ENCODE measurements around the gene MSI1.
"Not testable (repeated sequence)": the region's sequence is repeated elsewhere in the genome, so short reads cannot be mapped to it uniquely, and the experiment has no call there.

The MSI1 gene

DNA sequence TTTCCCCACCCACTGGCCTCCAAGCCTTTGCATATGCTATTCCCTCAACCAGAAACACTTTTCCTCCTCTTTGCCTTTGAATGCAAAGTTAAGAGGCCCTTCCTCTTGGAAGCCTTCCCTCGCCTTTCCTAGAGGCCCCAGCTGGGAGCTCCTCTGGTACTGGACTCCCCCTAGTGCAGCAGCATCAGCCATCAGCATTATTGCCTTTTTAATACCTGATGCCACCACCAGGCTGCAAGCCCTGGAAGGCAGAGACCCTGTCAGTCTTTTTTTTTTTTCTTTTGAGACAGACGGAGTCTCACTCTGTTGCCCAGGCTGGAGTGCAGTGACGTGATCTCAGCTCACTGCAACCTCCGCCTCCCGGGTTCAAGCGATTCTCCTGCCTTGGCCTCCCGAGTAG is 22.3 kb downstream of the MSI1 start:
- H3K4me3 ChIP-seq (ENCODE audit: low read length) = no peak overlapping the region
- DNase-seq (ENCODE audit: low read depth) = no peak
- TF ChIP-seq, protein P1, sequence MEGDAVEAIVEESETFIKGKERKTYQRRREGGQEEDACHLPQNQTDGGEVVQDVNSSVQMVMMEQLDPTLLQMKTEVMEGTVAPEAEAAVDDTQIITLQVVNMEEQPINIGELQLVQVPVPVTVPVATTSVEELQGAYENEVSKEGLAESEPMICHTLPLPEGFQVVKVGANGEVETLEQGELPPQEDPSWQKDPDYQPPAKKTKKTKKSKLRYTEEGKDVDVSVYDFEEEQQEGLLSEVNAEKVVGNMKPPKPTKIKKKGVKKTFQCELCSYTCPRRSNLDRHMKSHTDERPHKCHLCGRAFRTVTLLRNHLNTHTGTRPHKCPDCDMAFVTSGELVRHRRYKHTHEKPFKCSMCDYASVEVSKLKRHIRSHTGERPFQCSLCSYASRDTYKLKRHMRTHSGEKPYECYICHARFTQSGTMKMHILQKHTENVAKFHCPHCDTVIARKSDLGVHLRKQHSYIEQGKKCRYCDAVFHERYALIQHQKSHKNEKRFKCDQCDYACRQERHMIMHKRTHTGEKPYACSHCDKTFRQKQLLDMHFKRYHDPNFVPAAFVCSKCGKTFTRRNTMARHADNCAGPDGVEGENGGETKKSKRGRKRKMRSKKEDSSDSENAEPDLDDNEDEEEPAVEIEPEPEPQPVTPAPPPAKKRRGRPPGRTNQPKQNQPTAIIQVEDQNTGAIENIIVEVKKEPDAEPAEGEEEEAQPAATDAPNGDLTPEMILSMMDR (conservative IDR thresholded peaks at IDR 0.05; ENCODE audit: low read depth, low read length) = no peak

DNA sequence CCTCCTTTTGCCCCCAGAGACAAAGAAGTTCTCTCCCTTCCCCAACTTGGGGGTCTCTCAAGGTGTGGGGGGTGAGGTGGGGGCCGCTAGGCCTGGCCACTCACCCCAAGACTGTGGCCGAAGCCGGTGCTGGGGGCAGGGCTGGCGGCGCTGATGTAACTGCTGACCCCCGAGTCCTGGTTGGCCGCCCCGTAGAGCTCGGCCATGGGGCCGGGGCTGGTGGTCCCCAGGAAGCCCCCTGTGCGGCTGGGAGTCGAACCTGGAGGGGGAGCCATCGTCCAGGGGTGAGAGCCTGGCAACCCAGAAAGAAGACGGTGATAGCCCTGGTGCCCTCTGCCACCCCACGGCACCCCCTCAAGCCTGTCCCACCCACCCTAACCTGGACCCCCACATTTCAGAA is 22.9 kb downstream of the MSI1 start:
- TF ChIP-seq, protein P1 (conservative IDR thresholded peaks at IDR 0.05; ENCODE audit: low read depth, low read length) = no peak
- DNase-seq (ENCODE audit: low read depth) = no peak
- no peak overlapping the region for H3K4me3 ChIP-seq (ENCODE audit: low read length)

DNA sequence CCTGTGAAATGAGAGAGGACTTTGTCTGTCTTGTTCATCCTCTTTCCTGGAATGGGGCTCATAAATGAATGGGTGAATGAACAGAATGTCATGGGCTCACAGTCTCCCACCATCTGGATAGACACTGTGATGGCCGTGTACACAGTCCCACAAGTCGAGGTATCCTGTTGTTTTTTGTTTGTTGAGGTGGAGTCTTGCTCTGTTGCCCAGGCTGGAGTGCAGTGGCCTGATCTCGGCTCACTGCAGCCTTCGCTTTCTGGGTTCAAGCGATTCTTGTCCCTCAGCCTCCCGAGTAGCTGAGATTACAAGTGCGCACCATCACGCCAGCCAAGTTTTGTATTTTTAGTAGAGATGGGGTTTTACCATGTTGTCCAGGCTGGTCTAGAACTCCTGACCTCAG is 25.3 kb downstream of the MSI1 start:
- TF ChIP-seq, protein P1 (conservative IDR thresholded peaks at IDR 0.05; ENCODE audit: low read depth, low read length) = no peak
- H3K4me3 ChIP-seq (ENCODE audit: low read length) = no peak overlapping the region
- no peak for DNase-seq (ENCODE audit: low read depth)

DNA sequence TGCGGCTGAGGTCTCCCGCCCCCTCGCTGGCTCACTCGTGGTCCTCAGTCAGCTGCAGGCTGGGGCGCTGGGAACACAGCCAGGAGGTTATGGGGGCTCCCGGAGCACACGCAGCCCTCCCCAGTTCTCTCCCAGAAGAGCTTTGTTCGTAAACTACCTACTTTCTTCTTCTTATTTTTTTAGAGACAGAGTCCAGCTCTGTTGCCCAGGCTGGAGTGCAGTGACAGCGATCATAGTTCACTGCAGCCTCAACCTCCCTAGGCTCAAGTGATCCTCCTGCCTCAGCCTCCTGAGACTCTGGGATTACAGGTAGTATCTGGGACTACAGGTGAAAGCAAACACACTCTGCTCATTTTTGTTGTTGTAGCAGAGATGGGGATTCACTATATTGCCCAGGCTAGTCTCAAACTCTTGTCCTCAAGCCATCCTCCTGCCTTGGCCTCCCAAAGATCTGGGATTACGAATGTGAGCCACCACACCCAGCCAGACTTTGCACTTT is 25.9 kb downstream of the MSI1 start:
- no peak for DNase-seq (ENCODE audit: low read depth)
- no peak overlapping the region for H3K4me3 ChIP-seq (ENCODE audit: low read length)
- TF ChIP-seq, protein P1 (conservative IDR thresholded peaks at IDR 0.05; ENCODE audit: low read depth, low read length) = no peak

DNA sequence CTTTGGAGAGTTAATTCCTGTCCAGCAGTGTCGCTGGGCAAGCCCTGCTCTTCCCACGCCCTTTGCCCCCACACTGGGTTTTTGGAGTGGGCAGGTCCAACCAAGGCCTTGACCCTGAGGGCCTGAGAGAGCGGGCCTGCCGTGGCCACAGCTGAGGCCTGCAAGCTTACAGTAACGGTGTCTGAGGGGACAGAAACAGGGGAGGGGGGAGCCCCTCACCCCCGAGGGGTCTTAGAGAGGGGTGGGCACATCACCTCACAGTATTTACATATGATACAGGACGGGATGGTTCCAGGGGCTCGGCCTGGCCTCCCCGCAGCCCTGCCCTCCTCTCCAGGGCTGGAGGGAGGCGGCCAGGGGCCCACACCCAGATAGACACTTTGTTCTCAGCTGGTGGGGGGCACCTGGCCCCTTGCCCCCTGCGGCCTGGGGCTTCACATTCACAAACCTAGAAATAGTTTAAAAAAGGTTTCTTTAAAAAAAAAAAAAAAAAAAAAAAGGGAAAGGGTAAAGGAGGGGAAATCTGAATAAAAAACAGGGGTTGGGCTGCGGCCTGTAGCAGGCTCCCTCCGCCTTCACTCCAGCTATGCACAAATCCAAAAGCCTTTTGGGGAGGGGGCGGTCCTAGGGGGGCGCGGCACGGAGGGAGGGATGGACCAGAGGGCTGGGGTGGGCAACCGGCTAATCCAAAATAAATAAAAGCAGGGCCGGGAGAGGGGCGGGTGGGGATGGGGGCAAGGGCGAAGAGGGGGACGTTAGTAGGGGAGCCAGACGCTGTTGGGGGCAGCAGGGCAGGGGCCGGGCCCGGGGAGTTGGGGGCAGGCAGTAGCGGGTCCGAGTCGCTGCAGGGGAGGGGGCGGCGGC is 26.6 kb downstream of the MSI1 start:
- TF ChIP-seq, protein P1 (conservative IDR thresholded peaks at IDR 0.05; ENCODE audit: low read depth, low read length) = no peak
- no peak for DNase-seq (ENCODE audit: low read depth)
- no peak overlapping the region for H3K4me3 ChIP-seq (ENCODE audit: low read length)

DNA sequence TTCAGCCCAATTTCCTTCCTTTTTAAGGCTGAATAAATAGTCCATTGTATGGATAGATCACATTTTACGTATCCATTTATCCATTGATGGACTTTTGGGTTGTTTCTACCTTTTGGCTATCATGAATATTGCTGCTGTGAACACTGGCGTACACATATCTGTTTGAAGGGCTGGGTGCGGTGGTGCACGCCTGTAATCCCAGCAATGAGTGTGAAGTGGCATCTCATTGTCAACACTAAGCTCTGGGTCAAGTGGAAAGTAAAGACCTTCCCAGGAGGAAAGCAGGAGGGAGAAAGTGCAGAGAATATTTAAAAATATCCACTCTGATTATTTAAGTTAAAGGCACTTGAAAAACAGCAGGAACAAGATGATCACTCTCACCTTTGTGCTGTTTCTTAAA is 29.7 kb downstream of the MSI1 start:
- TF ChIP-seq, protein P1 (conservative IDR thresholded peaks at IDR 0.05; ENCODE audit: low read depth, low read length) = no peak
- H3K4me3 ChIP-seq (ENCODE audit: low read length) = no peak overlapping the region
- no peak for DNase-seq (ENCODE audit: low read depth)

DNA sequence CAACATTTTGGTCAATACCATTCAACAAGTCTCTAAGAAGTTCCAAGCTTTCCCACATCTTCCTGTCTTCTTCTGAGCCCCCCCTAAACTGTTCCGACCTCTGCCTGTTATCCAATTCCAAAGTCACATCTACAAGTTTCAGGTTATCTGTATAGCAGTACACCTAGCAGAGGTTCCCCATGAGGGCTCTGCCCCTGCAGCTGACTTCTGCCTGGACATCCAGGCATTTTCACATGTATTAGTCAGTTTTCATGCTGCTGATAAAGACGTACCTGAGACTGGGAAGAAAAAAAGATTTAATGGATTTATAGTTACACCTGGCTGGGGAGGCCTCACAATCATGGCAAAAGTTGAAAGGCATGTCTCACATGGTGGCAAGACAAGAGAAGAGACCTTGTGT is 31.2 kb downstream of the MSI1 start:
- TF ChIP-seq, protein P1 (conservative IDR thresholded peaks at IDR 0.05; ENCODE audit: low read depth, low read length) = no peak
- no peak for DNase-seq (ENCODE audit: low read depth)
- no peak overlapping the region for H3K4me3 ChIP-seq (ENCODE audit: low read length)

DNA sequence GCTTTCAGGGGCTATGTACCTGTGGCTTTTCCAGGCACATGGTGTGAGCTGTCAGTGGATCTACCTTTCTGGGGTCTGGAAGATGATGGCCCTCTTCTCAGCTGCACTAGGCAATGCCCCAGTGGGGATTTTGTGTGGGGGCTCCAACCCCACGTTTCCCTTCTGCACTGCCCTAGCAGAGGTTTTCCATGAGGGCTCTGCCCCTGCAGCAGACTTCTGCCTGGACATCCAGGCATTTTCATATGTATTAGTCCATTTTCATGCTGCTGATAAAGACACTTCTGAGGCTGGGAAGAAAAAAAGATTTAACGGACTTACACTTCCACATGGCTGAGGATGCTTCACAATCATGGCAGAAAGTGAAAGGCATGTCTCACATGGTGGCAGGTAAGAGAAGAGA is 32.6 kb downstream of the MSI1 start:
- H3K4me3 ChIP-seq (ENCODE audit: low read length); DNase-seq (ENCODE audit: low read depth): not testable (repeated sequence)

All from retinal pigment epithelial cell (primary cell).